ENCODE data around the gene DTX1.
"Not testable (repeated sequence)": the region's sequence is repeated elsewhere in the genome, so short reads cannot be mapped to it uniquely, and the experiment has no call there.

The DTX1 gene

DNA sequence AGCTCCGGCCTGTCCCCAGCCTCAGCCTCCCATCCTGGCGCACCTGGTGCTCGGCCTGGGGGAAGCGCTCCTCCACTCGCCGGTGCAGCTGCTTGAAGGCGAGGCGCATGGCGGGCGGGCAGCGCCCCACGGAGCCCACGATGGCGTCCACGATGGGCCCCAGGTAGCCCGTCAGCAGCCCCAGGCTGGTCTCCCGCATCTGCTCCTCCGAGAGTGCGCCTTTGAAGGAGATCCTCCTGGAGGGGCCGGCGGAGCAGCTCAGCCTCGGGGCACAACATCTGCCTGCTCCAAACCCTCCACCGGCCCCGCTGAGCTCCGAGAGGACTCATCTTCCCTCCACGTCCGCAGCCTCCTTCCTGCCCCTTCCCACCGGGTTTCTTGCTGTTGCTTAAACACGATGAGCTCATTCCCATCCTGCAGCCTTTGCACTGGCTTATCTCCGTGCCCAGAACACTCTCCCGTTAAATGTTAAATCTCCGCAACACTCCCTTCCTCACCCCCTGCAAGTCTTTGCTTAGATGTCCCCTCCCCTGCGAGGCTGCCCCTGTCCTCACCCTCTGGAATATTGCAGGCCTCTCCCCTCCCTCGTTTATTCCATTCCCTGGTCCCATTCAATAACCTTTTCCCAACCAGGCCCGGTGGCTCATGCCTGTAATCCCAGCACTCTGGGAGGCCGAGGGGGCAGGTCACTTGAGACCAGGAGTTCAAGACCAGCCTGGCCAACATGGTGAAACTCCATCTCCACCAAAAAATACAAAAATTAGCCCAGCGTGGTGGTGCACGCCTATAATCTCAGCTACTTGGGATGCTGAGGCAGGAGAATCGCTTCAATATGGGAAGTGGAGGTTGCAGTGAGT lies 55.7 kb downstream of the DTX1 start:
- no peaks in the 10 kb centered on the region for H3K27me3 ChIP-seq (replicated peaks in 2 of 5; ENCODE audit: control insufficient read depth in 4 of 5, insufficient read depth in 5 of 5, low read length in 4 of 5)
- H3K9me3 ChIP-seq (ENCODE audit: control extremely low read depth in 1 of 5, control insufficient read depth in 4 of 5, insufficient read depth in 2 of 5, low read depth in 1 of 5, low read length in 4 of 5), result no peaks in the 10 kb centered on the region
- CTCF ChIA-PET, result interaction anchor here (0.8 to 1.8 kb wide), 4 partner anchors 9 to 22 kb away, joined by 3 to 5 read pairs (median 3); no protein-coding TSS in a partner anchor

DNA sequence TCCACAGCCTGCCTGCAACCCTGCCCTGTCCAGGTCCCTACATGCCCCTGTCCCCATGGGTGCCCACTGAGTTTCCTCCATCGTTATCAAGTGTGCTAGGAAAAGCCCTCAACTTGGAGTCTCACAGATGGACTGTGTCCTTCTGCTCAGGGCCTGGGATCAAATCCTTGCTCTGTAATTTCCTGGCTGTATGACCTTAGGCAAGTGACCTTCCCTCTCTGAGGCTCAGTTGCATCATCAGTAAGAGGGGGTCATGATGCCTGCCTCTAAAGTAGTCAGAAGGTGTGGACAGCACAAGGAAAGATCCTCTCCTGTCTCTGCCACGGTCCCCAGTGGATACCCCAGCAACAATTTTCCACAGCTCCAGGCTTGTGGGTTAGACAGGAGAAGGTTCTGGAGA lies 56.9 kb downstream of the DTX1 start:
- H3K27ac ChIP-seq (ENCODE audit: insufficient read depth in 1 of 2, low read depth in 1 of 2, low read length in 2 of 2, poor library complexity in 1 of 2, severe bottlenecking in 2 of 2), result no peak overlapping the region
- H3K4me1 ChIP-seq (ENCODE audit: control extremely low read depth in 1 of 4, control insufficient read depth in 4 of 4, insufficient read depth in 4 of 4, low read length in 3 of 4), result no peaks in the 10 kb centered on the region
- no peak overlapping the region for H3K4me3 ChIP-seq (ENCODE audit: control insufficient read depth in 1 of 7, extremely low read depth in 1 of 7, insufficient read depth in 4 of 7, low read depth in 2 of 7, low read length in 6 of 7)
- no peaks in the 10 kb centered on the region for H3K27me3 ChIP-seq (replicated peaks in 2 of 5; ENCODE audit: control insufficient read depth in 4 of 5, insufficient read depth in 5 of 5, low read length in 4 of 5)
- CTCF ChIA-PET, result interaction anchor here (1.6 kb wide), 2 partner anchors 17 to 21 kb away, joined by 3 read pairs; no protein-coding TSS in a partner anchor
- no peaks in the 10 kb centered on the region for H3K9me3 ChIP-seq (ENCODE audit: control extremely low read depth in 1 of 5, control insufficient read depth in 4 of 5, insufficient read depth in 2 of 5, low read depth in 1 of 5, low read length in 4 of 5)
- WGBS (ENCODE audit: insufficient coverage), result 97% methylated on average over 2 of the region's 2 CpGs
- POLR2A ChIA-PET, result no interaction called here
- no peak for DNase-seq
- no peaks in the 10 kb centered on the region for H3K36me3 ChIP-seq (ENCODE audit: control insufficient read depth in 4 of 4, insufficient read depth in 4 of 4, low read length in 3 of 4)

More for the DNA sequence above, 55.7 kb downstream of the DTX1 start:
- POLR2A ChIA-PET, result no interaction called here
- Histone ChIP-seq H3K27ac (ENCODE audit: insufficient read depth in 1 of 2, low read depth in 1 of 2, low read length in 2 of 2, poor library complexity in 1 of 2, severe bottlenecking in 2 of 2) (no peak overlapping the region), H3K4me1 (ENCODE audit: control extremely low read depth in 1 of 4, control insufficient read depth in 4 of 4, insufficient read depth in 4 of 4, low read length in 3 of 4) (peaks cover 0 to under 1% (median 0%) of the 10 kb centered on the region in 4 experiments), H3K36me3 (ENCODE audit: control insufficient read depth in 4 of 4, insufficient read depth in 4 of 4, low read length in 3 of 4) (no peaks in the 10 kb centered on the region), H3K4me3 (ENCODE audit: control insufficient read depth in 1 of 7, extremely low read depth in 1 of 7, insufficient read depth in 4 of 7, low read depth in 2 of 7, low read length in 6 of 7) (no peak overlapping the region)
- DNase-seq, result no peak
- 85% methylated on average over 39 of the region's 39 CpGs for WGBS (ENCODE audit: insufficient coverage)

DNA sequence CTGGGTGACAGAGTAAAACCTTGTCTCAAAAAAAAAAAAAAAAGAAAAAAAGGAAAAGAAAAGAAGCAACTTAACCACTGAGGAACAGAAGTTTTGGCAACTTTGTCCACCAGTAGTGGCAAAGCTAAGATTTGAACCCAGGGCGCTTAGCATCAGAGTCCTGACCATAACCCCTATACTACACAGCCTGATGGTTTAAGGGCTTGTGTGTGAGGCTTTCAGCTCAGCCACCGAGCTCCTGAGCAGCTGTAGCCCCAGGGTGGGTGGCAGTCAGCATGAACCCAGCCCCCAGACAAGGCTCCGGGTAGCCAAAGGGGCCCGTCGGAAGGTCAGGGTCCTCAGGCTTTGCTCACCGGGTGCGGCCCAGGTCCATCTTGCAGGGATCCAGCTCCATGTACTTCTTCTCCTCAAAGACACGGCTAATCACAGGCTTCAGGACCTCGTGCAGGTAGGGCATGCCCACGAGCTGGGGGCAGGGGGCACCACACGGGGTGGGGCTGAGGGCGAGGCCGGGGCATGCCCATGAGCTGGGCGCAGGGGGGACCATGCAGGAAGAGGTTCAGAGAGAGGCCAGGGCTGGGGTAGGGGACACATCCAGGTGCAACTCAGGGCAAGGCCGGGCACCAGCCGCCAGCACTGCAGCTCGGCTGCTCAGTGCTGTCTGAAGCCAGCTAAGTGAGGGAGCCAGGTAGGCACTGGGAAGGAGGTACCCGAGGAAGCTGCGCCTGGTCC lies 58.1 kb downstream of the DTX1 start:
- no peak for DNase-seq
- Histone ChIP-seq H3K27ac (ENCODE audit: insufficient read depth in 1 of 2, low read depth in 1 of 2, low read length in 2 of 2, poor library complexity in 1 of 2, severe bottlenecking in 2 of 2) (no peak overlapping the region), H3K9me3 (ENCODE audit: control extremely low read depth in 1 of 5, control insufficient read depth in 4 of 5, insufficient read depth in 2 of 5, low read depth in 1 of 5, low read length in 4 of 5) (no peaks in the 10 kb centered on the region), H3K4me3 (ENCODE audit: control insufficient read depth in 1 of 7, extremely low read depth in 1 of 7, insufficient read depth in 4 of 7, low read depth in 2 of 7, low read length in 6 of 7) (no peak overlapping the region), H3K36me3 (ENCODE audit: control insufficient read depth in 4 of 4, insufficient read depth in 4 of 4, low read length in 3 of 4) (no peaks in the 10 kb centered on the region), H3K4me1 (ENCODE audit: control extremely low read depth in 1 of 4, control insufficient read depth in 4 of 4, insufficient read depth in 4 of 4, low read length in 3 of 4) (no peaks in the 10 kb centered on the region), H3K27me3 (replicated peaks in 2 of 5; ENCODE audit: control insufficient read depth in 4 of 5, insufficient read depth in 5 of 5, low read length in 4 of 5) (no peaks in the 10 kb centered on the region)
- CTCF ChIA-PET, result interaction anchor here (1.2 to 1.8 kb wide), 4 partner anchors 14 to 60 kb away, joined by 3 to 9 read pairs (median 3); no protein-coding TSS in a partner anchor
- POLR2A ChIA-PET, result interaction anchor here (0.6 kb wide), 1 partner anchor 187 kb away, joined by 5 read pairs; no protein-coding TSS in a partner anchor
- WGBS (ENCODE audit: insufficient coverage), result 94% methylated on average over 12 of the region's 19 CpGs

DNA sequence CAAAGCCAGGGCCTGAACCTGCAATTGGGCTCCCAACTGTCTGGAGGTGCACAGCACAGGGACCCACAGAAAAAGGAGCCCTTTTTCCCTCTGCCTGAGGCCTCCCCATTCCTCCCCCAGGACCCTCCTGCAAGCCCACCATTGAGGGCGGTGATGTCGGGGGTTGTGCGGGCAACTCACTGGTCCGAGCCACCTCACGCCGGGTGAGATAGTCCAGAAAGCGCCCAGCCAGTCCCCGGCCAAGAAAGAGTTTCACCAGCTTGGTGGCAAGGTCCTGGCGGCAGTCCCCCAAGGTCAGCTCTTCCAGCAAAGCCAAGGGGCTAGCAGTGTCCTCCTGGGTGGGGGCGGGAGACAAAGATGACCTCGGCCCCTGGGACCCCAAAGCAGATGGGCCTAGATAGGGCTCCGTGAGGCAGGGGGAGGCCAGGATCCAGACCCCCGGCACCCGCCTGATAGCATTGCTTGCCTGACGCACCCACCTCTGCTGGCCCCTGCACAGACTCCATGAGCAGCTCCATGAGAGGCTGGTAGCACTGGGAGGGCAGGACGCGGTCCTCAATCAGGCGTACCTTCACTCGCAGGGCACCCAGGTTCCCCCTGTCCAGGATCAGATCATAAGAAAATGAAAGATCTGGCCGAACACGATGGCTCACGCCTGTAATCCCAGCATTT lies 59.1 kb downstream of the DTX1 start:
- POLR2A ChIA-PET, result no interaction called here
- CTCF ChIA-PET, result interaction anchor here (1.2 to 1.8 kb wide), 3 partner anchors 15 to 59 kb away, joined by 3 to 9 read pairs (median 3); no protein-coding TSS in a partner anchor
- WGBS (ENCODE audit: insufficient coverage), result 92% methylated on average over 20 of the region's 22 CpGs
- no peak for DNase-seq
- no peak overlapping the region for H3K4me3 ChIP-seq (ENCODE audit: control insufficient read depth in 1 of 7, extremely low read depth in 1 of 7, insufficient read depth in 4 of 7, low read depth in 2 of 7, low read length in 6 of 7)
- H3K4me1 ChIP-seq (ENCODE audit: control extremely low read depth in 1 of 4, control insufficient read depth in 4 of 4, insufficient read depth in 4 of 4, low read length in 3 of 4), result no peaks in the 10 kb centered on the region
- H3K9me3 ChIP-seq (ENCODE audit: control extremely low read depth in 1 of 5, control insufficient read depth in 4 of 5, insufficient read depth in 2 of 5, low read depth in 1 of 5, low read length in 4 of 5), result no peaks in the 10 kb centered on the region
- no peaks in the 10 kb centered on the region for H3K36me3 ChIP-seq (ENCODE audit: control insufficient read depth in 4 of 4, insufficient read depth in 4 of 4, low read length in 3 of 4)
- no peaks in the 10 kb centered on the region for H3K27me3 ChIP-seq (replicated peaks in 2 of 5; ENCODE audit: control insufficient read depth in 4 of 5, insufficient read depth in 5 of 5, low read length in 4 of 5)
- no peak overlapping the region for H3K27ac ChIP-seq (ENCODE audit: insufficient read depth in 1 of 2, low read depth in 1 of 2, low read length in 2 of 2, poor library complexity in 1 of 2, severe bottlenecking in 2 of 2)

DNA sequence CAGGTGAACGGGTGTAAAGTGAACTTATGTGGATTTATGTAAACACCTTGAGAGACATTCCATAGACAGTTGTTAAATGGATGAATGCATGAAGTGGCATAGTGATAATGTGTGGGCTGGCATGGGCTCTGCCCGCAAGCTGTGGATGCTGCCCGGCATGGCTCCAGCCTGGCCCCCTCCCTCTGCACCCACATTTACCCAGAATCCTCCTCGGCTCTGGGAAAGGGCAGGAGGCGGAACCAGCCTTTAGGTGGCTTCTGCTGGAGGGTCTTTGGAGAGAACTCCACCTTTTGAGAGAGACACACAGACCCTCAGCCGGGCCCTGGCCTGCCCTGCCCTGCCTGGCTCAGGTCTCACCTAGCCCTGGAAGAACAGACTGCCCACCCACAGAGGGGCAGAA lies 60.3 kb downstream of the DTX1 start:
- ChIA-PET POLR2A (no interaction called here), CTCF (interaction anchor here (1.5 to 4.6 kb wide), 2 partner anchors 18 to 68 kb away, joined by 4 to 22 read pairs; partner anchors contain the start of gene RASAL1)
- DNase-seq, result no peak
- 95% methylated on average over 2 of the region's 6 CpGs for WGBS (ENCODE audit: insufficient coverage)
- Histone ChIP-seq H3K4me3 (ENCODE audit: control insufficient read depth in 1 of 7, extremely low read depth in 1 of 7, insufficient read depth in 4 of 7, low read depth in 2 of 7, low read length in 6 of 7) (no peak overlapping the region), H3K36me3 (ENCODE audit: control insufficient read depth in 4 of 4, insufficient read depth in 4 of 4, low read length in 3 of 4) (no peaks in the 10 kb centered on the region), H3K9me3 (ENCODE audit: control extremely low read depth in 1 of 5, control insufficient read depth in 4 of 5, insufficient read depth in 2 of 5, low read depth in 1 of 5, low read length in 4 of 5) (no peaks in the 10 kb centered on the region), H3K27ac (ENCODE audit: insufficient read depth in 1 of 2, low read depth in 1 of 2, low read length in 2 of 2, poor library complexity in 1 of 2, severe bottlenecking in 2 of 2) (no peak overlapping the region), H3K27me3 (replicated peaks in 2 of 5; ENCODE audit: control insufficient read depth in 4 of 5, insufficient read depth in 5 of 5, low read length in 4 of 5) (no peaks in the 10 kb centered on the region), H3K4me1 (ENCODE audit: control extremely low read depth in 1 of 4, control insufficient read depth in 4 of 4, insufficient read depth in 4 of 4, low read length in 3 of 4) (no peaks in the 10 kb centered on the region)

DNA sequence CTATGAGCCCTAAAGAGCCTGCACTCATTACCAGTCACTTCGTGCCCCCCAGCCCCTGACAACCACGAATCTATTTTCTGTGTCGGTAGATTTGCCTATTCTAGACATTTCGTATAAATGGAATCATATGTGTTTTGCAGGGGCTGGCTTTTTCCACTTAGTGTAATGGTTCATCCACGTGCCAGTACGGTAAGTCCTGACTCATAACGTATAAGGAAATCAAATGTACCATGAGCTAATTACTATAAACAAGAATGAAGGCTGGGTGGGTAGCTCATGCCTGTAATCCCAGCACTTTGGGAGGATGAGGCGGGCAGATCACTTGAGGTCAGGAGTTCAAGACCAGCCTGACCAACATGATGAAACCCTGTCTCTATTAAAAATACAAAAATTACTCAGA lies 61.2 kb downstream of the DTX1 start:
- WGBS (ENCODE audit: insufficient coverage), result 100% methylated on average over 1 of the region's 8 CpGs
- H3K4me3 ChIP-seq (ENCODE audit: control insufficient read depth in 1 of 7, extremely low read depth in 1 of 7, insufficient read depth in 4 of 7, low read depth in 2 of 7, low read length in 6 of 7); H3K36me3 ChIP-seq (ENCODE audit: control insufficient read depth in 4 of 4, insufficient read depth in 4 of 4, low read length in 3 of 4); DNase-seq; H3K9me3 ChIP-seq (ENCODE audit: control extremely low read depth in 1 of 5, control insufficient read depth in 4 of 5, insufficient read depth in 2 of 5, low read depth in 1 of 5, low read length in 4 of 5); H3K4me1 ChIP-seq (ENCODE audit: control extremely low read depth in 1 of 4, control insufficient read depth in 4 of 4, insufficient read depth in 4 of 4, low read length in 3 of 4); H3K27ac ChIP-seq (ENCODE audit: insufficient read depth in 1 of 2, low read depth in 1 of 2, low read length in 2 of 2, poor library complexity in 1 of 2, severe bottlenecking in 2 of 2); POLR2A ChIA-PET; H3K27me3 ChIP-seq (replicated peaks in 2 of 5; ENCODE audit: control insufficient read depth in 4 of 5, insufficient read depth in 5 of 5, low read length in 4 of 5): not testable (repeated sequence)
- CTCF ChIA-PET, result interaction anchor here (1.5 to 4.6 kb wide), 2 partner anchors 17 to 69 kb away, joined by 4 to 22 read pairs; partner anchors contain the start of gene RASAL1

Measured in common myeloid progenitor, CD34-positive (primary cell).